GM10266 (cell line): ENCODE measurements around the gene CABLES2.

ENCODE experiments used
- DNase-seq: peaks from one replicate; pipeline ENCODE4 v3.0.0; 2012; ENCODE audit errors: extremely low spot score
- CTCF ChIP-seq: IDR thresholded peaks from 2 replicates; pipeline ENCODE4 v1.5.1; 2012; ENCODE audit warnings: mild to moderate bottlenecking, low read depth; ENCODE audit not compliant: control insufficient read depth, insufficient read depth; ENCODE audit errors: missing control alignments

Gene CABLES2

GRCh38 chr20:62451156-62451767, 44.2 kb upstream of the CABLES2 start:
- no peak for DNase-seq
- TF ChIP-seq CTCF, result no peak

GRCh38 chr20:62449951-62450691, 43.0 kb upstream of the CABLES2 start:
- no peak for TF ChIP-seq CTCF
- DNase-seq, result no peak

- TF ChIP-seq CTCF, result no peak
- no peak for DNase-seq
Measured at GRCh38 chr20:62448788-62449187, 41.7 kb upstream of the CABLES2 start.

- no peak for DNase-seq
Measured at GRCh38 chr20:62448038-62448437, 41.0 kb upstream of the CABLES2 start.

GRCh38 chr20:62446888-62447869, 40.1 kb upstream of the CABLES2 start:
- TF ChIP-seq CTCF, result no peak
- no peak for DNase-seq

More at GRCh38 chr20:62448038-62448437, 41.0 kb upstream of the CABLES2 start:
- no peak for TF ChIP-seq CTCF

- TF ChIP-seq CTCF, result no peak
- DNase-seq, result no peak
Measured at GRCh38 chr20:62446481-62446880, 39.4 kb upstream of the CABLES2 start.
